Fibroblast of skin of back (primary cell): ENCODE results near the gene MYT1.
A peak's percentile ranks its signal among the peaks of the same experiment; 100 is the strongest.

Experiments used
- DNase-seq: peaks from one replicate; pipeline ENCODE4 v3.0.0-alpha.2; 2013

Gene MYT1

GRCh38 chr20:64155258-64156135, 8.8 kb upstream of the MYT1 start:
- DNase-seq = no peak

- DNase-seq = no peak
Observed at GRCh38 chr20:64156136-64156885, 7.9 kb upstream of the MYT1 start.

GRCh38 chr20:64156886-64157875, 7.1 kb upstream of the MYT1 start:
- DNase-seq = no peak

- no peak for DNase-seq
Observed at GRCh38 chr20:64157878-64158277, 6.4 kb upstream of the MYT1 start.

- no peak for DNase-seq
Observed at GRCh38 chr20:64158346-64159285, 5.6 kb upstream of the MYT1 start.

- DNase-seq = no peak
Observed at GRCh38 chr20:64159286-64159680, 5.0 kb upstream of the MYT1 start.

GRCh38 chr20:64159711-64160110, 4.5 kb upstream of the MYT1 start:
- DNase-seq = no peak

GRCh38 chr20:64160118-64160517, 4.1 kb upstream of the MYT1 start:
- DNase-seq = no peak

GRCh38 chr20:64160526-64161355, 3.5 kb upstream of the MYT1 start:
- DNase-seq = no peak

GRCh38 chr20:64161356-64162238, 2.7 kb upstream of the MYT1 start:
- DNase-seq = peak; percentile 40

GRCh38 chr20:64162239-64162910, 1.9 kb upstream of the MYT1 start:
- no peak for DNase-seq

GRCh38 chr20:64163776-64164122, 503 bp upstream of the MYT1 start:
- no peak for DNase-seq

- no peak for DNase-seq
Observed at GRCh38 chr20:64165866-64166600, 1.8 kb downstream of the MYT1 start.

GRCh38 chr20:64166721-64167615, 2.7 kb downstream of the MYT1 start:
- DNase-seq = no peak

- DNase-seq = no peak
Observed at GRCh38 chr20:64167676-64168075, 3.4 kb downstream of the MYT1 start.

GRCh38 chr20:64168381-64169090, 4.3 kb downstream of the MYT1 start:
- no peak for DNase-seq
